Activated T-cell treated with anti-CD3 and anti-CD28 coated beads, Interleukin-2, amount 50 U/mL, for 1 hour (primary cell): ENCODE data around the gene GALNTL6.
"Not testable (repeated sequence)": the region's sequence is repeated elsewhere in the genome, so short reads cannot be mapped to it uniquely, and the experiment has no call there.

Source experiments
- DNase-seq: peaks from one replicate; pipeline ENCODE4 v3.0.0-alpha.2; 2020

GALNTL6 gene

DNA sequence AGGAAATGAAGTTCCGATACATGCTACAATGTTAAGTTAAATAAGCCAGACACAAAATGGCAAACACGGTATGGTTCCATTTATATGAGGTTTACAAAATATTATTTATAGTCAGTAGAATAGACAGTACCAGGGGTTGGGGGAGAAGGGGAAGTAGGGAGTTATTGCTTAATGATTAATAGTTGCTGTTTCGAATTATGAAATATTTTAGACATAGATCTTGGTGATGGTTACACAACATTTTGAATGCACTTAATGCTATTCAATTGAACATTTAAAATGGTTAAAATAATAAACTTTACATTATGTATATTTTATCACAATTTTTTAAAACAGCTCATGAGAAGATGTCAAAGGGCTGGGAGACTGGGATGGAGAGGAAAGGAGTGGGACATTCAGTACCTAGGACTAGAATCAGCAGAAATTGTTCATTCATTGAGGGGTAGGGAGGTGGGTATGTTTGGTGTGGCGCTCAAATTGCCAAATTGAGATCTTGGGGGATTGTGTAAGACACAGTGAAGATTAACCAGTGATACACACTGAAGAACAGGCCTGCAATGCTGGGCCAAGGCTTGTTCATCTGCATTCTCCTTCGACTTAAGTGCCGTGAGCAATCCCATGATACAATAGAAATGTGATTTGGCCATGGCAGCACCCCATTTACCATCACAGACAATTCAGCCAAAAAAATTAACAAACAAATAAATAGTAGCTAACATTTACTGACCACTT, 1189.8 kb downstream of the GALNTL6 start:
- DNase-seq, result no peak

DNA sequence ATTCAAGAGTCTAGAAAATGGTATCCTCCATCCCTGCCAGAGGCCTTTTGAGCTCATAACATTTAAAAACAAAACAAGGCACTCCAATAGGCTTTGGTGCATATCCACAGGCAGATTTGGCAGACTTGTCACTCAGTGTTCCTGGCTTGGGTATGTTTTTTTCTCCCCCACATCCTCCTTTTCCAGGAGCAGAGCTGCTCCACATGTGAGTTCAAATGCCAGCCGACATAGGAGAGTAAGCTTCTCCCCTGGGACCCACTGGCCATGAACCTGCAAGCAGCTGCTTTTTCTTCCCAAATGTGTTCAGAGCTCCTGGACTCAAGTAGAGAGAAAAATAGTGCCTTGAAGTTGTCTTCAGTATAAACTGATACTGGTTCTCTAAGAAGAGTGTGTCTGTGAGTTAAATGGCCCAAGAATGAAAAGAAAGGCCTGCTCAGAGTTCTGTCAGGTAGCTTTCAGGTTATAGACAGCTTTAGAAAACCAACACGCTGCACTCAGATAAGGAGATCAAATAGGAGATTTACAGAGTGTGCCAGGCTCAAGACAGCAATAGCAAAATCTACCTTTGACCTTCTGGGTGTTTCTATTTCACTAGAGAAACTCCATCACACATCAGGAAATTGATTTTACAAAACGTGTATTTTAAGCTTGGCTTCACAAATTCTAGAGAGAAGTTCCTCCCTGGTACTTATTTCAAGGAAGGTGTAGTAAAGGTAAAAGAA, 1192.9 kb downstream of the GALNTL6 start:
- DNase-seq, result no peak

GRCh38 chr4:173008436-173008835, 1195.2 kb downstream of the GALNTL6 start:
- DNase-seq, result no peak

DNA sequence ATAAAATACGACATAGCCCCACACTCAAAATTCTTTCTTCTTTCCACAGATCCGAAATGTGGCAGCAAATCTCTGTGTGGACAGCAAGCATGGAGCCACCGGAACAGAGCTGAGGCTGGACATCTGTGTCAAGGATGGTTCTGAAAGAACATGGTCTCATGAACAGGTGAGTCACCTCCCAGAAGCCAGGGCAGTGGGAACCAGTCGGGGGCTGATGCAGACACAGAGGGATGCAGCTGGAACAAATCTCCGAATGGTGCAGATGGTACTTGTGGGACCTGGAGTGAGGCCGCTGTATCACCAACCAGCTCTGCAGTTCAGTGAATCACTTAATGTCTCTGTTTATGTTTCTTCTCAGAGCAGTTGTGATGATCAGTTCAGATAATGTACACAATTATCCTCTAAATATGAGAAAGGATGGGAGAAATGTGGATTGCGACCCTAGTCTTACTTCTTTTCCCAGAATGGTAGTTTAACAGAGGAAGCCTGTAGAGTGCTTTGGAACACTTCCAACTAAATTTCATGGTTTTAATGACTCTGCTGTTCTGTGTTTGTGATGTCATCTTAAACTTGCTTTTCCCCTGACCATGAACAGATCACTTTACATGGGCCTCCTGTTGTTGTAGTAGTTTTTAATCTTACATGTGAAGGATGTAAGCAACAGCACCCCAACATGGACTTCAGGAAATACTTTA, 1196.1 kb downstream of the GALNTL6 start:
- no peak for DNase-seq

GRCh38 chr4:173012608-173013007, 1199.4 kb downstream of the GALNTL6 start:
- no peak for DNase-seq

GRCh38 chr4:173013232-173013930, 1200.2 kb downstream of the GALNTL6 start:
- peak; percentile 32 for DNase-seq

DNA sequence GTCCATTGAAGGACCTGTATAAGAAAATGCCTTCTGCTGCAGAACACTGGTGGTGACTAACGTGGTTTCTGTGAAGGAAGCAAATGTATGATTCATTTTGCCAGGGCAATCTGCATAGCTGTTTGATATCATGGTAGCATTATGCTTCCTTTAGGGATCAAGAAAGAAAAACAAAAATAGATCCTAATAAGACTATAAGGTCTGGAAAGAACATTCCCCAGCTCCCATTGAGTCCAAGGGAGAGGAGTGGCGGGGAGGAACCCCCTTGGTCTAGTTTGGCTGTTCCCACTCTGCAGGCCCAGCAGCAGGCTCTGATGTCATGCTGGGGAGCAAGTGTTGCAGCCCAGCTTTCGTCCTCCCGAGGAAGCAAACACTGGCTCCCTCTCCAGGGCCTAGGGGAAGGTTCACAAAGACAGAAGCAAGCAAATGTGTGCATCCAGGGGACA, 1200.9 kb downstream of the GALNTL6 start:
- DNase-seq, result no peak

GRCh38 chr4:173014836-173015235, 1201.6 kb downstream of the GALNTL6 start:
- DNase-seq, result no peak

DNA sequence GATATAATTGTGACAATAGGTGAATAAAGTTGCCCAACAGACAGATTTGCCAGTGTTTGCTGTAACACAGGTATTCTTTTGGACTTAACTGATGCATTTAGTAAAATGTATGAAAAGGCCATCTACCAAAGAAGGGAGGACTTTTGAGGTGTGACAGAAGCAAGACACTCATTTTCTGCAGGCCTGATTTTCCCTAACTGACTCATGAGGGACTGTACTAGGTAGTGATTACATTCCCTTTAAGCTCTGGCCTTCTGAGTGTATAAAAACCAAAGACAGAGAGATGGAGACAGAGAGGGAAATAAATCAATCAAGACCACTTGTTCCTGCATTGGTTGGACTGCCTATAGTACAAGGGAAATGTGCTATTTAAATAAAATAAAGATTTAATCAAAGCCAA, 1204.6 kb downstream of the GALNTL6 start:
- no peak for DNase-seq

- no peak for DNase-seq
Observed at GRCh38 chr4:173018446-173018845, 1205.2 kb downstream of the GALNTL6 start.

GRCh38 chr4:173019664-173020063, 1206.5 kb downstream of the GALNTL6 start:
- no peak for DNase-seq

DNA sequence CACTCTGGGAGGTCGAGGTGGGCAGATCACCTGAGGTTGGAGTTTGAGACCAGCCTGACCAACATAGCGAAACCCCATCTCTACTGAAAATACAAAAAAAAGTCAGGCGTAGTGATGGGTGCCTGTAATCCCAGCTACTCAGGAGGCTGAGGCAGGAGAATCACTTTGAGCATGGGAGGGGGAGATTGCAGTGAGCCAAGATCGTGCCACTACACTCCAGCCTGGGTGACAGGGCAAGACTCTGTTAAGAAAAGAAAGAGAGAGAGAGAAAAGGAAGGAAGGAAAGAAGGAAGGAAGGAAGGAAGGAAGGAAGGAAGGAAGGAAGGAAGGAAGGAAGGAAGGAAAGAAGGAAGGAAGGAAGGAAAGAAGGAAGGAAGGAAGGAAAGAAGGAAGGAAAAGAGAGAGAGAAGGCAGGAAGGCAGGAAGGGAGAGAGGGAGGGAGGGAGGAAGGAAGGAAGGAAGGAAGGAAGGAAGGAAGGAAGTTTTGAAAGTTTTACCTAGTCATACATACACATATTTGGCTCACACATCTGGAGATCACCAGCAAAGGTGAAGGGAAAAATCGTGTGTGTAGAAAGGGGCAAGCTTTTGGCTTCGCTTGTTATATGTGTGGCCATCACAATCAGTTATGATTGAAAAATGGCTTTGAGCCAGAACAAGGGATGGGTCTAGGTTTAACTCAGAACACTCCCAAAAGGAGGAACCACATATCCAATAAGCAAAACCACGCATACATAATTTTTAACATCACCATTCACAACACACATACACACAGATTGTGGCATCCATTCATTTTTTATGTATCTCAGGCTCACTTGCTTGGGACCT, 1208.8 kb downstream of the GALNTL6 start:
- DNase-seq, result not testable (repeated sequence)

DNA sequence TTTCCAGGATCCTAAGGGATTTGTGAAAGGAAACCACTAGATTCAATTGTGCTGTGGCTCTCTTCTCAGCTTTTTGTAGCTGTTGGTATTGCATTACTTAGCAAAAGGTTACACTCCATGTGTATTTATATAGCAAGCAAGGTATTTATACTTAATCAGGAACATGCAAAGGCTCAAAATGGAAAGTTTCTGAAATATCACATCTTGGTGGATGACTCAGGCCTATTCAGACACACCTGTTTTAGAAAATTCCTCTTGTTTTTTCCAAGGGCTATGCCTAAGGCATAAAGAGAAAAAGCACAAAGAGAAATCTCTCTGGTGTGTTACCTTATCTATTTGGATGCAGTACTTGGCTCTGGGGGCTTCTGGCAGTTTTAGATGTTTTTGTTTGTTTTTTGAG, 1211.0 kb downstream of the GALNTL6 start:
- no peak for DNase-seq

DNA sequence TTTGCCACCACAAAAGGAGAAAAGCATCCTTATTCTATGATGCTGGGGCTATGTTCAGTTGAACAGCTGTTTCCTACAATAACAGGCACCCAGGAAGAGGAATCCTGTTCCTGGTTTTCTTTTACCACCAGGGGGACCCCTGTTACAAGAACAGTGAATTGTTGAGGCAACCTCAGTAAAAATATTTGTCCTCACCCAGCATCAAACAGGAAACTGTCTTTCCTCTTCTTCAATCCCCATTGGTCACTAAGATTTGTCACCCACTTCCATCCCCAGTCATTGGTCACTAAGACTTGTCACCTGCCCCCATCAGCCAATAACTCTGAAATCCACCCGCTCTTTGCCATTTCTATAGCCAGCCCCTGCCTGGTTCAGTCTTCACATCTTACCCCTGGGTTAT, 1211.9 kb downstream of the GALNTL6 start:
- DNase-seq, result no peak

GRCh38 chr4:173037242-173037641, 1224.0 kb downstream of the GALNTL6 start:
- DNase-seq, result no peak

DNA sequence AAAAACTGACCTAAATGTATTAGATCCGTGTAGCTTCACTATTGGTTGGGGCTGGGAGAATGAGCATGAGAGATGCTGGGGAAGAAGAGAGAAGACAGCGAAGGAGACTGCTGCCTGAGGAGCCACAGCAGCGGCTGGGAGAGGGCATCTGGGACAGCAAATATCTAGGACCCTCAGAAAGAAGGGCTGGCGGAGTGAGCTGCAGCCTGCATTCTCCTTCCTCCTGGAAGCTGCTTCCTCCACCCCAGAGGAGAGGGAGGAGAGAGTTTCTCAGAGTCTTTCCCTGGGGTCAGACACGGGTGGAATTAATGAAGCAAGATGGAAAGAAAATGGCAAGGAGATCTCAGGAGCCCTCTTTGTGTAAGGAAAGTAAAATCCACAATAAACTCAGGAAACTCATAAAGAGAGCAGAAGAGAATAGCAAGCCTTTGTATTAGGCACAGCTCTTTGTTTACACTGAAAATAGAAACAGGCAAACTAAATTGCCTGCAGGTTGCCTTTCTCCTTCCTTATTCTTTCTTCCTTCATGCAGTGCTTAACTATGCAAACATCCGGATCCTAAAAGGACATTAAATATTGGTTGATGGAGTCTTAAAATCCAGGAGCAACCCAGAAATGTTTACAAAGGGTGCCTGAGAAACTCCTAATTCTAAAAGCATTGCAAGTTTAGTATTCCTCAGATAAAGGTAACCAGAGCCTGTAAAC, 1225.1 kb downstream of the GALNTL6 start:
- DNase-seq, result no peak

- no peak for DNase-seq
Observed at GRCh38 chr4:173039617-173040577, 1226.7 kb downstream of the GALNTL6 start.

DNA sequence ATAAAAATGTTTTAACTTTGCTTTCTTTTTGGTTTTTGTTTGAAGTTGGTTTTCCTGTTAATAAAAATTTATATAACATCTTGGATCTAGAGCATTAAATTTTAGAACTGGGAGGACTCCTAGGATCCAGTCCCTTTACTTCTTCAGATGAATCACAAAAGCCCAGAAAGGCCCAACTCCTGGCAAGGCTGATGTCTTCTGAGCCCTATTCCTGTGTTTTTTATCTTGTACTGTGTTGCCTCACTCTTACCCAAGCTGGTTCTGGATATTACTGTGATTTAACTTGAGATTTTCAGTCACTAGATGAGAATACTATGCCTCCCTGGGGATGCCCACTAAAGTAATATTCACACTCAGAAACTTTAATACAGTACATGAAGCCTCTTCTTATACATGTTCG, 1228.3 kb downstream of the GALNTL6 start:
- DNase-seq, result no peak

- DNase-seq, result not testable (repeated sequence)
Observed at GRCh38 chr4:173042139-173042538, 1228.9 kb downstream of the GALNTL6 start.

- DNase-seq, result no peak
Observed at GRCh38 chr4:173044340-173044739, 1231.1 kb downstream of the GALNTL6 start.
